Ovary (tissue), 9 donors: ENCODE measurements around the gene PROX1. TPM values are rescaled to one million over a fixed set of nuclear protein-coding genes. Genes with fewer than 3 reads are reported as not detected.
A peak's percentile ranks its signal among the peaks of the same experiment; 100 is the strongest.

Source experiments
- DNase-seq, 5 donors: peaks; one replicate each; pipeline ENCODE4 v3.0.0-alpha.2; 2019 to 2020
- H3K27ac ChIP-seq, 2 donors: fragments of 200-600 bp; one replicate each; pipeline versions ENCODE4 v1.5.1 to v1.8.0; 2019 to 2022
- H3K27me3 ChIP-seq: fragments of 200-600 bp; one replicate; pipeline ENCODE4 v1.8.0; 2022
- H3K36me3 ChIP-seq: fragments of 200-600 bp; sonication (generic); one replicate; pipeline ENCODE4 v1.5.1; 2019
- H3K4me1 ChIP-seq: one replicate; pipeline ENCODE4 v1.8.1; 2013; ENCODE audit warnings: mild to moderate bottlenecking, moderate library complexity; ENCODE audit not compliant: insufficient read depth
- H3K4me3 ChIP-seq: fragments of 200-600 bp; sonication (generic); one replicate; pipeline ENCODE4 v1.5.1; 2017
- H3K9me3 ChIP-seq, 2 donors: fragments of 200-600 bp in 1 of 2; sonication (generic) in 1 of 2; one replicate each; pipeline versions ENCODE4 v1.5.1 to v1.8.1; 2013 to 2019; ENCODE audit warnings: mild to moderate bottlenecking in 1 of 2, moderate library complexity in 1 of 2
- EP300 ChIP-seq: sonication (generic); formaldehyde crosslinking; IDR thresholded peaks from one replicate; pipeline ENCODE4 v1.6.1; 2017; ENCODE audit warnings: antibody characterized with exemption
- POLR2A ChIP-seq: fragments of 450-650 bp; IDR thresholded peaks from one replicate; pipeline ENCODE4 v1.6.1; 2017; ENCODE audit warnings: antibody characterized with exemption, mild to moderate bottlenecking, moderate library complexity
- WGBS, 3 donors: extraction: QIAGEN DNeasy Blood & Tissue Kit in 1 of 3; methylation state at CpG; one replicate each; pipeline versions ENCODE4 v1.1.5 to v1.1.7; 2013 to 2017; 5-methylcytosine and 5-hydroxymethylcytosine counted together
- intact Hi-C, 4 donors: fragments of 100-400 bp; cut with DNase I; formaldehyde crosslinking; loops; one replicate each; pipeline versions ENCODE4 v1.11.0 to v1.15.1; 2022 to 2023
- polyA plus RNA-seq, 2 donors: library from polyadenylated mRNA; stranded (reverse); fragments of 200-250 nt in 1 of 2; fragments of 350-450 nt in 1 of 2; fragmentation: Illumina TruSeq in 1 of 2; extraction: RNeasy Lipid Tissue Mini Kit (QIAGEN cat#74804) in 1 of 2; gene quantifications; one replicate each; pipeline ENCODE4 v1.2.3, GENCODE V29; 2013 to 2014
- total RNA-seq, 7 donors: library from RNA; depleted of rRNA in 2 of 7; stranded (reverse); fragments of >200 nt in 2 of 7; fragmentation: NEBNext Ultra II Directional in 3 of 7; extraction: Animal tissue kit (Norgen Biotek cat#: 25700) in 3 of 7; gene quantifications; one replicate each; pipeline versions ENCODE4 v1.1.0 to v1.2.4, GENCODE V29; 2016 to 2023
- TF ChIP-seq, protein P1 (sequence below), 3 donors: fragments of 450-650 bp in 2 of 3; fragments of 200-600 bp in 1 of 3; IDR thresholded peaks; one replicate each; pipeline versions ENCODE4 v1.5.1 to v1.8.0; 2016 to 2022; ENCODE audit warnings: antibody characterized with exemption in 3 of 3, mild to moderate bottlenecking in 1 of 3
- donor health status: DM: no; HTN: no; CAD: no; lungs with moderate emphysema.
- donor health status: DM: no; HTN: no; CAD: no.
- donor health status: Bipolar disorder and iron deficiency.
- donor health status: DM: yes; HTN: yes; CAD: no.
- donor health status: DM: no; HTN: no; CAD: no.
- donor health status: DM: yes; HTN: yes; CAD: no.

PROX1 gene
- total and polyA plus RNA-seq, 9 donors: 3.6 to 23.6 (median 13.2) TPM

DNA sequence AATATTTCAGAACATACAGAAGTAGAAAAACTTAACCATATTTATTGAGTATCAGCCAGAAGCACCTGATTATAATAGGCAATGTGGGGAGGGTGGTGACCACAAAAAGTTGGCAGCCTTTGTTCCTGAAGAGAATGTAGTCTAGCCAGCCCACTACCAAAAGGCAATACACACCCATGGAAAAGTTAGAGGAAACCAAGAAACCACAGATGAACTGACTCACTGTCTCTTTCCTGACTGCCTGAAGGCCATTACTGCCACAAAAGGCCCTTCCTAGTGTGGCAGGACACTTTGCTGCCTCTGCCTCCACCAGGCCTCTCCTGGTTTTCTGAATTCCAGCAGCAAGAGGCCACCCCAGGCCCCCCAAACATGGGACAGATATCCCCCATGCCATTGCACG lies 14.6 kb upstream of the PROX1 start:
- intact Hi-C loops: no loop called here
- Histone ChIP-seq H3K9me3 (no peaks in the 10 kb centered on the region), H3K4me3 (no peak overlapping the region), H3K27ac (no peak overlapping the region), H3K4me1 (no peaks in the 10 kb centered on the region), H3K27me3 (no peaks in the 10 kb centered on the region), H3K36me3 (no peaks in the 10 kb centered on the region)
- WGBS, 3 donors: 89 to 100% (median 95%) methylated on average over 1 of the region's 1 CpG
- TF ChIP-seq EP300 (no peak), POLR2A (no peak)
- TF ChIP-seq, protein P1, sequence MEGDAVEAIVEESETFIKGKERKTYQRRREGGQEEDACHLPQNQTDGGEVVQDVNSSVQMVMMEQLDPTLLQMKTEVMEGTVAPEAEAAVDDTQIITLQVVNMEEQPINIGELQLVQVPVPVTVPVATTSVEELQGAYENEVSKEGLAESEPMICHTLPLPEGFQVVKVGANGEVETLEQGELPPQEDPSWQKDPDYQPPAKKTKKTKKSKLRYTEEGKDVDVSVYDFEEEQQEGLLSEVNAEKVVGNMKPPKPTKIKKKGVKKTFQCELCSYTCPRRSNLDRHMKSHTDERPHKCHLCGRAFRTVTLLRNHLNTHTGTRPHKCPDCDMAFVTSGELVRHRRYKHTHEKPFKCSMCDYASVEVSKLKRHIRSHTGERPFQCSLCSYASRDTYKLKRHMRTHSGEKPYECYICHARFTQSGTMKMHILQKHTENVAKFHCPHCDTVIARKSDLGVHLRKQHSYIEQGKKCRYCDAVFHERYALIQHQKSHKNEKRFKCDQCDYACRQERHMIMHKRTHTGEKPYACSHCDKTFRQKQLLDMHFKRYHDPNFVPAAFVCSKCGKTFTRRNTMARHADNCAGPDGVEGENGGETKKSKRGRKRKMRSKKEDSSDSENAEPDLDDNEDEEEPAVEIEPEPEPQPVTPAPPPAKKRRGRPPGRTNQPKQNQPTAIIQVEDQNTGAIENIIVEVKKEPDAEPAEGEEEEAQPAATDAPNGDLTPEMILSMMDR (IDR thresholded peaks at IDR 0.05): no peak
- DNase-seq: no peak

DNA sequence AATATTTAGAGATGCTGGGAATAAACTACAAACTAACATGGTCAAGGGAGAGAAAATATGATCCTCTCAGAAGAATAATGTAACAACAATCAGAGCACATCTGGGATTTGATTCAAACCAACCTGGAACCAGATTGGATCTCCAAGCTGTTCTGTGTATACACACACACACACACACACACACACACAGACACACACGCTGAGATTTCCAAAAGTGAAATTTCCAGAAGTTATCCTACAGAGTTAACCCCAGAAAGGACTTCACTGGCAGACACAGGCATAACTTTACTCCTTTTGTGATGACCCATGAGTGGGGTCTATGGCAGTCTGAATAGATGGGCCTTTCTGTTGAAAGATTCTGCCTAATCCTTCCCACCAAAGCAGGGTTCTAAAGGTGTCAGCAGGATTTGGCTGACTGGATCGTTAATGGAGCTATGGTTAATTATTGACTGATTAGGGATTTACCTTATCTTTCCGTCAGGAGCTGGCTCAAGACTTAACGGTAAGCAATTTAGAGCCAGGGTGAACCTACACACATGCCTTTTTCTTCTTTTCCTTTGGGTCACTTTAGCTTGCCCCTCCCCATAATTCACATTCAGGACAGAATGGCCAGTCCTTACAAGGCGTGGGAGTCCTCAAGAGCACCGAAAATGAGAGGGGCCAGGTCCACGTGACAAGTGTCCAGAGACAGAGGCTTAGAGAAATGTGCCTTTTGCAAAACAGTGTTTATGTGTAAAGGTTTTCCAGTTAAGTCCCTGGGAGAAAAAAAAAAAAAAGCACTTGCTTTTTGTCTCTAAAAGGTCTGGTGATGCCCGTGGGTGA lies 10.9 kb upstream of the PROX1 start:
- Histone ChIP-seq H3K27me3 (no peaks in the 10 kb centered on the region), H3K4me3 (no peak overlapping the region), H3K4me1 (no peaks in the 10 kb centered on the region), H3K36me3 (no peaks in the 10 kb centered on the region), H3K9me3 (no peaks in the 10 kb centered on the region), H3K27ac (no peak overlapping the region)
- DNase-seq: no peak
- TF ChIP-seq EP300 (no peak), POLR2A (no peak)
- TF ChIP-seq, protein P1 (IDR thresholded peaks at IDR 0.05): no peak
- WGBS, 3 donors: 42 to 61% (median 60%) methylated on average over 8 of the region's 8 CpGs
- intact Hi-C loops: no loop called here

DNA sequence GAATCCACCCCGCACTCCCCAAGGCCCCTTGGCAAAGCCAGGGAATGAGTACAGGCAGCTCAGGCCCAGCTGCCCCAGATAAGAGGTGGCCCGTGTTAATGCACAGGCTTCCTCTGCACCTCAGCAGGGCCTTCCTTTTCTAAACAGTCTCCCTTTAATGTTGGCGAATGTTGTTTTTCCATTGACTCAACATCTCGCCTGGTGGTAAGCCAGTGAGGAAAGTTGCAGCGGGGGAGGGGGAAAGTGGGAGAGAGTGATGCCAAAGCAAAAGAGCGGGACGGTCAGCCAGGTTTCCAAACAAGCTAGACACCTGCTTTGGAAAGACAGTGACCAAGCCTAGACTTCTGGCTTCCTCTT lies 10.3 kb upstream of the PROX1 start:
- TF ChIP-seq, protein P1 (IDR thresholded peaks at IDR 0.05): no peak
- no peak for TF ChIP-seq EP300
- TF ChIP-seq POLR2A: no peak
- intact Hi-C loops: no loop called here
- H3K4me3 ChIP-seq: no peak overlapping the region
- no peaks in the 10 kb centered on the region for H3K27me3 ChIP-seq
- WGBS, 3 donors: 38 to 64% (median 51%) methylated on average over 7 of the region's 7 CpGs
- peak in 1 of 5 donors; percentile 27 for DNase-seq
- H3K27ac ChIP-seq: no peak overlapping the region
- H3K4me1 ChIP-seq: no peaks in the 10 kb centered on the region
- no peaks in the 10 kb centered on the region for H3K36me3 ChIP-seq
- no peaks in the 10 kb centered on the region for H3K9me3 ChIP-seq

DNA sequence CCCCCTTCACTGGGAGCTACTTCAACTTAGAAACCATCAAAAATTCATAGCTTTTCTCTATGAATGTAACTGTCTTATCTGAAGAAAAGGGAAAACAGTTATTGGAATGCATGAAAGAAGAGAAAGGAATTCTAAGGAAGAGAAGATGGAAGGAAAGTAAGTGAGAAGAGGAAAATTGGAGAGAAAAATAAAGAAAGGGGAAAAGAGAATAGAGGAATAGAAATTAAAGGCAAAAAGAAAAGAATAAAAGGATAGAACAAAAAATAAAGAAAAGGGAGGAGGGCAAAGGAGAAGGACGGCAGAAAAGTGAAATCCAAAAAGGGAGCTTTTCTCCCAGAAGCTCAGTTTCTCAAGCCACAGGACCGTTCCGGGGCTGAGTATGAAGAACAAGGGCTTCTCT lies 9.9 kb upstream of the PROX1 start:
- H3K4me1 ChIP-seq: peaks cover 3% of the 10 kb centered on the region
- no peak overlapping the region for H3K4me3 ChIP-seq
- intact Hi-C loops: no loop called here
- no peaks in the 10 kb centered on the region for H3K27me3 ChIP-seq
- no peaks in the 10 kb centered on the region for H3K9me3 ChIP-seq
- DNase-seq: no peak
- no peak overlapping the region for H3K27ac ChIP-seq
- H3K36me3 ChIP-seq: no peaks in the 10 kb centered on the region
- WGBS, 3 donors: 51 to 58% (median 55%) methylated on average over 3 of the region's 3 CpGs
- TF ChIP-seq, protein P1 (IDR thresholded peaks at IDR 0.05): no peak
- TF ChIP-seq POLR2A: no peak
- TF ChIP-seq EP300: no peak
